IMR-90 (cell line): ENCODE data around the gene GCFC2. TPM values are rescaled to one million over a fixed set of nuclear protein-coding genes. Genes with fewer than 3 reads are reported as not detected.

Experiments used
- ATAC-seq: fragments of 200-7000 bp; cut with Tn5 transposase; 2 replicates; pipeline ENCODE4 v1.9.1; 2020; ENCODE audit warnings: low read depth, mild to moderate bottlenecking, moderate library complexity
- BruUV-seq: library from RNA; stranded (reverse); fragments of 400-500 nt; replicated peaks from 2 replicates; lab custom pipeline; 2021; lab: Mats Ljungman, UMichigan
- CTCF ChIA-PET: fragments of 300-600 bp; formaldehyde crosslinking; extraction: SDS; loops from one replicate; lab custom pipeline; 2021; ENCODE audit warnings: antibody characterized with exemption; lab: Yijun Ruan, JAX
- POLR2A ChIA-PET: fragments of 300-600 bp; sonication (Branson Sonifier 250); formaldehyde crosslinking; loops from one replicate; lab custom pipeline; 2022; ENCODE audit warnings: antibody characterized with exemption; ENCODE audit not compliant: unreplicated experiment; lab: Charles Lee
- DNase-seq: peaks from one replicate; pipeline ENCODE4 v3.0.0; 2013
- H2AFZ ChIP-seq: replicated peaks from 2 replicates; pipeline ENCODE3; 2013; ENCODE audit warnings: low read length, mild to moderate bottlenecking; ENCODE audit not compliant: poor library complexity
- H2AK5ac ChIP-seq: 2 replicates; pipeline ENCODE4 v1.6.1; 2013; ENCODE audit warnings: low read depth, low read length, inconsistent platforms
- H2AK9ac ChIP-seq: replicated peaks from 2 replicates; pipeline ENCODE3; 2013; ENCODE audit warnings: mild to moderate bottlenecking, low read depth, low read length, moderate library complexity; ENCODE audit not compliant: poor library complexity
- H2BK120ac ChIP-seq: 2 replicates; pipeline ENCODE4 v1.6.1; 2013; ENCODE audit warnings: low read depth, low read length, inconsistent platforms
- H2BK15ac ChIP-seq: 3 replicates; pipeline ENCODE4 v1.6.1; 2013; ENCODE audit warnings: low read depth, low read length, inconsistent platforms
- H2BK20ac ChIP-seq: 2 replicates; pipeline ENCODE4 v1.6.1; 2013; ENCODE audit warnings: low read depth, mild to moderate bottlenecking, inconsistent platforms, low read length, moderate library complexity
- H2BK5ac ChIP-seq: 2 replicates; pipeline ENCODE4 v1.6.1; 2013; ENCODE audit warnings: mild to moderate bottlenecking, low read depth, low read length, inconsistent platforms; ENCODE audit not compliant: poor library complexity, severe bottlenecking
- H3K14ac ChIP-seq: replicated peaks from 2 replicates; pipeline ENCODE4 v1.6.1; 2013; ENCODE audit warnings: low read depth, low read length, inconsistent platforms
- H3K18ac ChIP-seq: 2 replicates; pipeline ENCODE4 v1.6.1; 2013; ENCODE audit warnings: low read depth, low read length, control low read depth
- H3K23ac ChIP-seq: 2 replicates; pipeline ENCODE4 v1.6.1; 2013; ENCODE audit warnings: low read depth, low read length, inconsistent platforms
- H3K27ac ChIP-seq: 2 replicates; pipeline ENCODE4 v1.5.1; 2013; ENCODE audit warnings: mild to moderate bottlenecking, control low read depth, low read length; ENCODE audit not compliant: insufficient read depth
- H3K27me3 ChIP-seq: 2 replicates; pipeline ENCODE4 v1.6.1; 2013; ENCODE audit warnings: low read length; ENCODE audit not compliant: control insufficient read depth, insufficient read depth
- H3K36me3 ChIP-seq: 2 replicates; pipeline ENCODE4 v1.6.1; 2013; ENCODE audit warnings: low read length, mixed read lengths; ENCODE audit not compliant: control insufficient read depth, insufficient read depth
- H3K4ac ChIP-seq: 2 replicates; pipeline ENCODE4 v1.6.1; 2013; ENCODE audit warnings: low read depth, low read length, inconsistent platforms
- H3K4me1 ChIP-seq: 2 replicates; pipeline ENCODE4 v1.6.1; 2013; ENCODE audit warnings: low read length, mixed read lengths; ENCODE audit not compliant: control insufficient read depth, insufficient read depth
- H3K4me2 ChIP-seq: 2 replicates; pipeline ENCODE4 v1.6.1; 2013; ENCODE audit warnings: low read depth, mild to moderate bottlenecking, control low read depth, low read length, moderate library complexity
- H3K4me3 ChIP-seq: 2 replicates; pipeline ENCODE4 v1.5.1; 2013; ENCODE audit warnings: low read depth, mild to moderate bottlenecking, control low read depth, low read length, moderate library complexity; ENCODE audit not compliant: insufficient read depth
- H3K56ac ChIP-seq: 2 replicates; pipeline ENCODE4 v1.6.1; 2013; ENCODE audit warnings: low read length, inconsistent platforms; ENCODE audit not compliant: insufficient read depth; ENCODE audit errors: extremely low read depth
- H3K79me1 ChIP-seq, 2 experiments: 2 replicates each; pipeline ENCODE4 v1.6.1; 2013; ENCODE audit warnings: low read length in 2 of 2, inconsistent platforms in 1 of 2, low read depth in 1 of 2
- H3K9ac ChIP-seq: 2 replicates; pipeline ENCODE4 v1.6.1; 2013; ENCODE audit warnings: low read depth, low read length, control low read depth
- H3K9me1 ChIP-seq: 2 replicates; pipeline ENCODE4 v1.6.1; 2013; ENCODE audit warnings: low read length, inconsistent platforms; ENCODE audit not compliant: insufficient read depth
- H3K9me3 ChIP-seq: 2 replicates; pipeline ENCODE4 v1.6.1; 2013; ENCODE audit warnings: low read length; ENCODE audit not compliant: control insufficient read depth, insufficient read depth
- H4K20me1 ChIP-seq: 2 replicates; pipeline ENCODE4 v1.6.1; 2013; ENCODE audit warnings: low read length, inconsistent platforms; ENCODE audit not compliant: insufficient read depth
- H4K5ac ChIP-seq: 2 replicates; pipeline ENCODE4 v1.6.1; 2013; ENCODE audit warnings: mild to moderate bottlenecking, low read depth, low read length, control low read depth
- H4K8ac ChIP-seq, 2 experiments: 2 replicates each; pipeline ENCODE4 v1.6.1; 2013; ENCODE audit warnings: low read depth in 2 of 2, low read length in 2 of 2, control low read depth in 1 of 2, inconsistent platforms in 1 of 2
- H4K91ac ChIP-seq: 2 replicates; pipeline ENCODE4 v1.6.1; 2013; ENCODE audit warnings: low read depth, low read length, inconsistent platforms; ENCODE audit not compliant: insufficient read depth
- BHLHE40 ChIP-seq: fragments of 150-350 bp; IDR thresholded peaks from 2 replicates; pipeline ENCODE4 v1.6.1; 2016; ENCODE audit warnings: mild to moderate bottlenecking, low read depth, low read length
- MAZ ChIP-seq: IDR thresholded peaks from 2 replicates; pipeline ENCODE4 v1.6.1; 2012; ENCODE audit warnings: low read depth, mild to moderate bottlenecking, low read length, improper control_type of control experiment, moderate library complexity, borderline replicate concordance
- MXI1 ChIP-seq: IDR thresholded peaks from 2 replicates; pipeline ENCODE4 v1.6.1; 2012; ENCODE audit warnings: low read depth, mild to moderate bottlenecking, low read length, moderate library complexity, borderline replicate concordance
- RAD21 ChIP-seq: IDR thresholded peaks from 2 replicates; pipeline ENCODE4 v1.6.1; 2012; ENCODE audit warnings: low read length, improper control_type of control experiment
- RFX5 ChIP-seq: IDR thresholded peaks from 2 replicates; pipeline ENCODE4 v1.8.0; 2012; ENCODE audit warnings: low read depth, mild to moderate bottlenecking, low read length, moderate library complexity
- SMC3 ChIP-seq: fragments of 150-350 bp; IDR thresholded peaks from 2 replicates; pipeline ENCODE4 v1.6.1; 2016; ENCODE audit warnings: low read depth, mild to moderate bottlenecking, antibody characterized with exemption, low read length, moderate library complexity
- WGBS, 2 experiments: methylation state at CpG; one replicate each; pipeline versions ENCODE4 v1.1.5 to v1.1.7; 2013; ENCODE audit warnings: missing lambda C conversion rate in 2 of 2; ENCODE audit not compliant: insufficient read length in 1 of 2; ENCODE audit errors: extremely low coverage in 2 of 2; 5-methylcytosine and 5-hydroxymethylcytosine counted together
- dilution Hi-C: fragments of 300-500 bp; cut with HindIII; formaldehyde crosslinking; loops from one replicate; pipeline ENCODE4 v1.14.3; 2018; ENCODE audit warnings: low sequenced_read_pairs; ENCODE audit not compliant: unreplicated experiment
- in situ Hi-C: fragments of 300-500 bp; cut with MboI; formaldehyde crosslinking; loops from 3 replicates; pipeline ENCODE4 v1.14.3; 2019; ENCODE audit warnings: low sequenced_read_pairs, inconsistent platforms, mixed read lengths
- intact Hi-C: fragments of 100-400 bp; cut with micrococcal nuclease; formaldehyde crosslinking; loops from 2 replicates; pipeline ENCODE4 v1.10.0; 2022
- polyA plus RNA-seq, 3 experiments: library from polyadenylated mRNA; depleted of rRNA; stranded (reverse); fragments of >200 nt; gene quantifications; 2 replicates each; pipeline ENCODE4 v1.2.3, GENCODE V29; 2012; ENCODE audit warnings: low replicate concordance in 1 of 3
- total RNA-seq: library from RNA; depleted of rRNA; stranded (reverse); fragments of >200 nt; gene quantifications from 2 replicates; pipeline ENCODE4 v1.2.3, GENCODE V29; 2012
- TF ChIP-seq, protein P1 (sequence below): fragments of 150-350 bp; IDR thresholded peaks from 2 replicates; pipeline ENCODE4 v1.6.1; 2017; ENCODE audit warnings: mild to moderate bottlenecking, antibody characterized with exemption, low read length, low read depth
- TF ChIP-seq, protein P2 (sequence below): fragments of 150-350 bp; IDR thresholded peaks from 2 replicates; pipeline ENCODE4 v1.6.1; 2016; ENCODE audit warnings: low read depth, mild to moderate bottlenecking, low read length, moderate library complexity, borderline replicate concordance

GCFC2 gene
- total and polyA plus RNA-seq, 2 of the 4 experiments (the other 2 are of a cell fraction): 6.4 to 10.0 TPM

DNA sequence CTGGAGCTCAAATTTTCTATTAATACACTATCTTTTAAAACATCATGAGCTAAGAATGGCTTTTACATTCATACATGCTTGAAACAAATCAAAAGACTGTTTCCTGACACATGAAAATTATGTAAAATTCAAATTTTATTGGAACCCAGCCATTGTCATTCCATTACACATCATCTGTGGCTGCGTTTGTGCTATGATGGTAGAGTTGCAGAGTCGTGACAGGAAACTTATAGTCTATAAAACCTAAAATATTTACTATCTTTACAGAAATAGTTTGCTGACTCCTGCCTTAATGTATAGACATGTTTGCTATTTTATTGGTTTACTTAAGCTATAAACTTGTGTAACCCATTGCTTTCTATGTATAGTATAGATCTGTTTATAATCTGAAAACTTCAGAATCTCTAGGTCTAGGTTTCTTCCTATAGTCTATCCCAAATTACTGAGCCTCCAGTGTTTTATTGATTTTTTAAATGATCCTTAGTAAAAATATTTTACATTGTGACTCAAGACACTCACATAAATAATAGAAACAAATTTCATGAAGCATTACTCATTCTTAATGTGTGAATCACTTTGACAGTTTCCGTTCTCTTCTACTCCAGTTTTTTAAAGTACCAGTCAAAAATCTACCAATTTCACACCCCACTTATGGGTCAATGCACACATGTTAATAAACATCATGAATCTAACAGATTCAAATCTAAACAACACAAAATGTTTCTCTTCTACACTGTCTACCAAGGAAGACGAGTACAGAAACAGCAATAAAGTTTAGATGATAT is 90.6 kb downstream of the GCFC2 start:
- Histone ChIP-seq H3K9me3 (no peaks in the 10 kb centered on the region), H3K4me2 (no peak overlapping the region), H2AK9ac (no peak overlapping the region), H3K79me1 (no peaks in the 10 kb centered on the region), H2AK5ac (no peak overlapping the region), H3K27ac (no peak overlapping the region), H4K5ac (no peak overlapping the region), H3K23ac (no peak overlapping the region), H4K20me1 (no peaks in the 10 kb centered on the region), H3K4ac (no peak overlapping the region), H3K18ac (no peak overlapping the region), H4K91ac (no peak overlapping the region), H2BK20ac (no peak overlapping the region), H2BK120ac (no peak overlapping the region), H3K4me3 (no peak overlapping the region), H3K36me3 (no peaks in the 10 kb centered on the region), H3K4me1 (no peaks in the 10 kb centered on the region), H3K9ac (no peak overlapping the region), H3K14ac (no peak overlapping the region), H3K9me1 (no peaks in the 10 kb centered on the region), H3K56ac (no peak overlapping the region), H4K8ac (no peak overlapping the region), H2AFZ (no peak overlapping the region), H3K27me3 (peaks cover 9% of the 10 kb centered on the region), H2BK5ac (no peak overlapping the region), H2BK15ac (no peak overlapping the region)
- CTCF ChIA-PET: interaction anchor here (1.8 to 3.3 kb wide), 2 partner anchors 8 to 11 kb away, joined by 8 to 13 read pairs; no protein-coding TSS in a partner anchor
- intact Hi-C loops (no loop called here), in situ Hi-C loops (loop anchor here (25.0 kb wide), 3 partner anchors 408 to 933 kb away; no protein-coding TSS in a partner anchor), dilution Hi-C loops (no loop called here)
- ATAC-seq (peak; percentile 21; the same call in 1 of the 2 replicates), DNase-seq (no peak)
- 33% methylated on average over 1 of the region's 4 CpGs; no CpG with 5 or more reads in 1 of the 2 experiments for WGBS, 2 experiments
- POLR2A ChIA-PET: no interaction called here
- no peak for TF ChIP-seq MAZ
- no peak for TF ChIP-seq RAD21
- TF ChIP-seq, protein P1, sequence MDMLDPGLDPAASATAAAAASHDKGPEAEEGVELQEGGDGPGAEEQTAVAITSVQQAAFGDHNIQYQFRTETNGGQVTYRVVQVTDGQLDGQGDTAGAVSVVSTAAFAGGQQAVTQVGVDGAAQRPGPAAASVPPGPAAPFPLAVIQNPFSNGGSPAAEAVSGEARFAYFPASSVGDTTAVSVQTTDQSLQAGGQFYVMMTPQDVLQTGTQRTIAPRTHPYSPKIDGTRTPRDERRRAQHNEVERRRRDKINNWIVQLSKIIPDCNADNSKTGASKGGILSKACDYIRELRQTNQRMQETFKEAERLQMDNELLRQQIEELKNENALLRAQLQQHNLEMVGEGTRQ: no peak
- no peak for TF ChIP-seq MXI1
- no peak for TF ChIP-seq RFX5
- TF ChIP-seq BHLHE40: no peak
- no peak for TF ChIP-seq SMC3
- TF ChIP-seq, protein P2, sequence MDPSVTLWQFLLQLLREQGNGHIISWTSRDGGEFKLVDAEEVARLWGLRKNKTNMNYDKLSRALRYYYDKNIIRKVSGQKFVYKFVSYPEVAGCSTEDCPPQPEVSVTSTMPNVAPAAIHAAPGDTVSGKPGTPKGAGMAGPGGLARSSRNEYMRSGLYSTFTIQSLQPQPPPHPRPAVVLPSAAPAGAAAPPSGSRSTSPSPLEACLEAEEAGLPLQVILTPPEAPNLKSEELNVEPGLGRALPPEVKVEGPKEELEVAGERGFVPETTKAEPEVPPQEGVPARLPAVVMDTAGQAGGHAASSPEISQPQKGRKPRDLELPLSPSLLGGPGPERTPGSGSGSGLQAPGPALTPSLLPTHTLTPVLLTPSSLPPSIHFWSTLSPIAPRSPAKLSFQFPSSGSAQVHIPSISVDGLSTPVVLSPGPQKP: no peak
- BruUV-seq: no TSS peak
